ENCODE data around the gene KIF27. TPM values are rescaled to one million over a fixed set of nuclear protein-coding genes. Genes with fewer than 3 reads are reported as not detected.
"Not testable (repeated sequence)": the region's sequence is repeated elsewhere in the genome, so short reads cannot be mapped to it uniquely, and the experiment has no call there.

KIF27 gene
- total RNA-seq, 2 experiments from 2014 or later: 2.6 to 3.0 TPM

GRCh38 chr9:83932851-83933250 lies 11.6 kb upstream of the KIF27 start:
- peaks cover 6% of the 10 kb centered on the region for H3K4me1 Mint-ChIP-seq (ENCODE audit: low read depth)
- DNase-seq: no peak
- POLR2A ChIA-PET: interaction anchor here (0.6 kb wide), 1 partner anchor 82 kb away, joined by 5 read pairs; no protein-coding TSS in a partner anchor
- no peak overlapping the region for H3K27ac Mint-ChIP-seq
- H3K9me3 Mint-ChIP-seq: no peaks in the 10 kb centered on the region
- H3K4me3 Mint-ChIP-seq: no peak overlapping the region
- H3K36me3 Mint-ChIP-seq: peaks cover 1% of the 10 kb centered on the region
- no peaks in the 10 kb centered on the region for H3K27me3 Mint-ChIP-seq
- CTCF ChIA-PET: interaction anchor here (0.7 to 1.3 kb wide), 4 partner anchors 12 to 328 kb away, joined by 3 to 4 read pairs (median 4); partner anchors contain the start of gene KIF27
- intact Hi-C loops (cut with micrococcal nuclease): no loop called here

GRCh38 chr9:83932011-83932410 lies 10.8 kb upstream of the KIF27 start:
- CTCF ChIA-PET: interaction anchor here (1.3 kb wide), 1 partner anchor 329 kb away, joined by 4 read pairs; no protein-coding TSS in a partner anchor
- no peaks in the 10 kb centered on the region for H3K27me3 Mint-ChIP-seq
- intact Hi-C loops (cut with micrococcal nuclease): no loop called here
- H3K36me3 Mint-ChIP-seq: no peaks in the 10 kb centered on the region
- H3K9me3 Mint-ChIP-seq: no peaks in the 10 kb centered on the region
- H3K4me3 Mint-ChIP-seq: no peak overlapping the region
- peaks cover 6% of the 10 kb centered on the region for H3K4me1 Mint-ChIP-seq (ENCODE audit: low read depth)
- no peak overlapping the region for H3K27ac Mint-ChIP-seq
- no peak for DNase-seq
- POLR2A ChIA-PET: no interaction called here

- DNase-seq: no peak
- POLR2A ChIA-PET: no interaction called here
- intact Hi-C loops (cut with micrococcal nuclease): no loop called here
- Mint-ChIP-seq H3K27ac (no peak overlapping the region), H3K27me3 (no peaks in the 10 kb centered on the region), H3K4me3 (no peak overlapping the region), H3K9me3 (no peaks in the 10 kb centered on the region), H3K4me1 (ENCODE audit: low read depth) (peaks cover 6% of the 10 kb centered on the region), H3K36me3 (no peaks in the 10 kb centered on the region)
- CTCF ChIA-PET: interaction anchor here (0.9 to 1.3 kb wide), 2 partner anchors 9 to 242 kb away, joined by 3 to 4 read pairs; partner anchors contain the start of gene KIF27
Measured at GRCh38 chr9:83930881-83931280, 9.6 kb upstream of the KIF27 start.

DNA sequence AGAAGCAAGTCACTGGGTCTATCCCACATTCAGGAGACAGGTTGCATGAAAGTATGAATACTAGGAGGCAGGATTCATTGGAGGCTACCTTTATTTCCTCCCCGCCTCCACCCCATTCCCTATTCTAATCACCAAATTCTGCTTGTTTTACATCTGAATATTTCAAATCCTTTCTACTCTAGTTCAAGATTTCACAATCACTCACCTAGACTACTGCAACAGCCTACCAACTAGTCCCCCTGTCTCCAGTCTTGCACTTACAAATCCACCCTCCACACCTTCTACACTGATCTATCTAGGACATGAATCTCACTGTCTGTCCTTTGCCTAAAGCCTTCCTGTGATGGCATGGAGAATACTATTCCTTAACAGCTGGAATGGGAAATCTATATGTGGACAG lies 6.4 kb upstream of the KIF27 start:
- DNase-seq: no peak
- no peaks in the 10 kb centered on the region for H3K36me3 Mint-ChIP-seq
- POLR2A ChIA-PET: no interaction called here
- CTCF ChIA-PET: interaction anchor here (0.9 kb wide), 1 partner anchor 10 kb away, joined by 3 read pairs; no protein-coding TSS in a partner anchor
- no peak overlapping the region for H3K4me3 Mint-ChIP-seq
- intact Hi-C loops (cut with micrococcal nuclease): no loop called here
- peaks cover 6% of the 10 kb centered on the region for H3K4me1 Mint-ChIP-seq (ENCODE audit: low read depth)
- H3K9me3 Mint-ChIP-seq: no peaks in the 10 kb centered on the region
- no peaks in the 10 kb centered on the region for H3K27me3 Mint-ChIP-seq
- H3K27ac Mint-ChIP-seq: no peak overlapping the region

GRCh38 chr9:83920469-83920926 lies 734 bp downstream of the KIF27 start:
- H3K36me3 Mint-ChIP-seq: no peaks in the 10 kb centered on the region
- DNase-seq: no peak
- peak overlapping the region; percentile 80 for H3K4me3 Mint-ChIP-seq
- H3K27ac Mint-ChIP-seq: peak overlapping the region; percentile 91
- peaks cover 10% of the 10 kb centered on the region for H3K4me1 Mint-ChIP-seq (ENCODE audit: low read depth)
- CTCF ChIA-PET: interaction anchor here (0.6 to 2.7 kb wide), 12 partner anchors 9 to 388 kb away, joined by 3 to 12 read pairs (median 4); partner anchors contain the start of genes HNRNPK, IDNK and RMI1
- no peaks in the 10 kb centered on the region for H3K9me3 Mint-ChIP-seq
- POLR2A ChIA-PET: interaction anchor here (0.6 to 2.9 kb wide), 9 partner anchors 9 to 371 kb away, joined by 3 to 18 read pairs (median 4); partner anchors contain the start of genes HNRNPK, IDNK, RMI1 and UBQLN1
- no peaks in the 10 kb centered on the region for H3K27me3 Mint-ChIP-seq
- intact Hi-C loops (cut with micrococcal nuclease): loop anchor here (1.0 kb wide), 1 partner anchor 341 kb away; no protein-coding TSS in a partner anchor

DNA sequence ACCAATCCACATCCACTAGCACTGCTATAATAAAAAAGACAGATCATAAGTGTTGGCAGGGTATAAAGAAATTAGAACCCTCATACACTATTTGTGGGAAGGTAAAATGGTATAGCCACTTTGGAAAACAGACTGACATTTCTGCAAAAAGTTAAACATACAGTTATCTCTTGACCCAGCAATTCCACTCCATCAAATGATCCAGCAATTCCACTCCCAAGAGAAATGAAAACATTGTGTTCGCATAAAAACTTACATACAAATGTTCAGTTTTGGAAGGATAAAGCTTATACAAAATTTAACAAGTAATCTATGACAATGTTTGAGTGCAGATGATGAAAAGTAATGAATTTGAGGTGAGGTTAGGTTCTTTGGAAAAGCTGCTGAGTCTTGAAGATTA lies 2.1 kb downstream of the KIF27 start:
- DNase-seq: no peak
- intact Hi-C loops (cut with micrococcal nuclease): no loop called here
- Mint-ChIP-seq H3K36me3 (no peaks in the 10 kb centered on the region), H3K4me1 (ENCODE audit: low read depth) (peaks cover 10% of the 10 kb centered on the region), H3K27me3 (no peaks in the 10 kb centered on the region), H3K9me3 (no peaks in the 10 kb centered on the region), H3K4me3 (no peak overlapping the region), H3K27ac (no peak overlapping the region)
- CTCF ChIA-PET: interaction anchor here (0.7 to 1.5 kb wide), 2 partner anchors 253 to 298 kb away, joined by 3 to 7 read pairs; no protein-coding TSS in a partner anchor
- POLR2A ChIA-PET: no interaction called here

DNA sequence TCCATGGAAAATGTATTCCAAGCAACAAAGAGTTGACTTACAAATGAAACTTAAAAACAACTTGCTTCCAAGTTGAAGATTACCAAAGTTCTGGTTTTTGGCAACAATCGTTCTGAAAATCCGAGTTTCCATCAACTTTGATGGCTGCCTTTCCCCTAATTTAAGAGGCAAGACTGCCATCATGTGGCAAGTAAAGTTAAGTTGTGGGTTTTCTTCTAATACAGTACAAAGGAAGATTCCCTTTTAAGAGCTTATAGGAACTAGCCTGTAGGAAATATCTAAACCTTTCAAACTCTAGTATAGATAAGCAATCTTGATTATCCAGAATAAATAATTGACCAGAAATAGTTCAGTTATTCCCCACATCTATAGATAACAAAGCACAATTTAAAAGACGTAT lies 9.0 kb downstream of the KIF27 start:
- intact Hi-C loops (cut with micrococcal nuclease): loop anchor here (1.0 to 5.0 kb wide), 2 partner anchors 292 to 575 kb away; no protein-coding TSS in a partner anchor
- H3K4me3 Mint-ChIP-seq; H3K36me3 Mint-ChIP-seq; H3K27me3 Mint-ChIP-seq; DNase-seq; H3K4me1 Mint-ChIP-seq (ENCODE audit: low read depth); POLR2A ChIA-PET; H3K27ac Mint-ChIP-seq; H3K9me3 Mint-ChIP-seq: not testable (repeated sequence)
- CTCF ChIA-PET: interaction anchor here (0.6 to 4.7 kb wide), 6 partner anchors 8 to 578 kb away, joined by 3 to 37 read pairs (median 8); partner anchors contain the start of gene KIF27

DNA sequence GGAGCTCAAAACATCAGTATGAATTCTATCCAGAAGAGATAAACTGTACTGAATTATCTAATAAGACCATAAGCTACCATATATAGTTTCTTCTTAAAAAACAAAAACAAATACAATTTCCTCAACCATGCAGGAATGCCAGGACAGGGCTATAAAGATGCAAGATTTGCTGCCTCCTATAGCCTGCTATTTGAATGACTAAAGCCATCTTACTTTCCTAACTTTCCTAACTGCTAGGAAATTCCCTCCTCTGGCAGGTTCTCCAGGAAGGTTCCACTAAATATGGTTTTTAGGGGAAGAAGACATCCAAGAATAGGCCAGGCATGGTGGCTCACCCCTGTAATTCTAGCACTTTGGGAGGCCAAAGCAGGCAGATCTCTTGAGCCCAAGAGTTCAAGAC lies 15.1 kb downstream of the KIF27 start:
- Mint-ChIP-seq H3K27ac (no peak overlapping the region), H3K4me3 (no peak overlapping the region), H3K27me3 (no peaks in the 10 kb centered on the region), H3K9me3 (no peaks in the 10 kb centered on the region), H3K36me3 (no peaks in the 10 kb centered on the region), H3K4me1 (ENCODE audit: low read depth) (no peaks in the 10 kb centered on the region)
- CTCF ChIA-PET: interaction anchor here (1.4 kb wide), 1 partner anchor 285 kb away, joined by 3 read pairs; no protein-coding TSS in a partner anchor
- POLR2A ChIA-PET: no interaction called here
- DNase-seq: no peak
- intact Hi-C loops (cut with micrococcal nuclease): no loop called here

GRCh38 chr9:83900615-83901014 lies 20.6 kb downstream of the KIF27 start:
- DNase-seq; H3K9me3 Mint-ChIP-seq; H3K4me1 Mint-ChIP-seq (ENCODE audit: low read depth); H3K4me3 Mint-ChIP-seq; H3K27me3 Mint-ChIP-seq; POLR2A ChIA-PET; intact Hi-C loops (cut with micrococcal nuclease); H3K36me3 Mint-ChIP-seq; H3K27ac Mint-ChIP-seq; CTCF ChIA-PET: not testable (repeated sequence)

DNA sequence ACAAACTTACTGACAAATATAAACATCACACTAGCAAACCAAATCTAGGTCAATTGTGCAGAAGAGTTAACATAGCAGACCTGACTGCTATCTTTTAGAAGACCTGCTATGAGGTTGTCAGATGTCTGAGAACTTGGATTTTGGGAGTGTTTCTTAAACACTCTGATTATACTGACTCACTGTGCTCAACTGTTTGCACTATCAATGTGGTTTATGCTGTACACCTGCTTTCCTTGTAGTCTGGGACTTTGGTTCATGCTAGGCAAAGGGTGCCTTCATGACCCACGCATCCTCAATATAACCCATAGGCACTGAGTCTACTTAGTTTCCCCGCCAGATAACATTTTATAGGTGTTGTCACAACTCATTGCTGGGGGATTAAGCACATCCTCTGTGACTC lies 26.9 kb downstream of the KIF27 start:
- CTCF ChIA-PET; H3K27me3 Mint-ChIP-seq; DNase-seq; H3K4me3 Mint-ChIP-seq; POLR2A ChIA-PET; H3K27ac Mint-ChIP-seq; intact Hi-C loops (cut with micrococcal nuclease); H3K4me1 Mint-ChIP-seq (ENCODE audit: low read depth); H3K36me3 Mint-ChIP-seq; H3K9me3 Mint-ChIP-seq: not testable (repeated sequence)

DNA sequence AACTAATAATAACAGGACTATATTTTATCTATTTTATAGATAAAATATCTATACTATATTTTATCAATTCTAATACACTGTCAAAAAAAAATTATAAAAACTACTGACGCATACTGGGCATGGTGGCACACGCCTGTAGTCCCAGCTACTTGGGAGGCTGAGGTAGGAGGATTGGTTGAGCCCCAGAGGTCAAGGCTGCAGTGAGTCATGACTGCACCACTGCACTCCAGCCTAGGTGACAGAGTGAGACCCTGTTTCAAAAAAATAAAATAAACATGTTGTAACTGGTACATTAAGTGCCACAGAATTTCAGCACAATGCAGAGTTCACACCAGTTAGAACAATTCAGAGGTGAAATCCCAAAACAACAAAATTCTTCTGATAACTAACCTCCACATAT lies 34.7 kb downstream of the KIF27 start:
- H3K27ac Mint-ChIP-seq; H3K4me3 Mint-ChIP-seq; H3K9me3 Mint-ChIP-seq; H3K4me1 Mint-ChIP-seq (ENCODE audit: low read depth); DNase-seq; H3K36me3 Mint-ChIP-seq; intact Hi-C loops (cut with micrococcal nuclease); CTCF ChIA-PET; POLR2A ChIA-PET; H3K27me3 Mint-ChIP-seq: not testable (repeated sequence)

DNA sequence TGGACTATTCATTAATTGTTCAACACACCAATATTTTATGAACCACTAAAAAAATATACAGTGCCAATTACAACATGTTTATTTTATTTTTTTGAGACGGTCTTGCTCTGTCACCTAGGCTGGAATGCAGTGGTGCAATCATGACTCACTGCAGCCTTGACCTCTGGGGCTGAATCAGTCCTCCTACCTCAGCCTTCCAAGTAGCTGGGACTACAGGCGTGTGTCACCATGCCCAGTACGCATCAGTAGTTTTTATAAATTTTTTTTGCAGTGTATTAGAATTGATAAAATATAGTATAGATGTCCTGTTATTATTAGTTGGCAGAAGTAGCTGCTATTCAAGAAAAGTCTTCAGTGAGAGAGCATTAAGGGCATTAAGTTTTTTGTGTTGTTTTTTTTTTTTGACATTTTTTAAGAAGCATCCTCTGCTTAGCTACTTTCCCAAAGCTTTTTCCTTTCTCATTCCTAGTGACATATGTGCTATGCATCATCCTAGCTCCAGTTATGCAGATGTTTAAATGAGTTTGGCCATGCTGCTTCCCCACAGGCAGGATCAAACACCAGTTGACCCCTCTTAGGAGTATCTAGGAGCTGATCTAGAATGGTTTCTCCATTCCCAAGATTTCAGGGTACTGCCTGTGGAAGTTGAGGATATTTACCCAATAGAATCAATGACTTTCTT lies 35.5 kb downstream of the KIF27 start:
- H3K9me3 Mint-ChIP-seq; H3K4me3 Mint-ChIP-seq; H3K27me3 Mint-ChIP-seq; H3K36me3 Mint-ChIP-seq; H3K27ac Mint-ChIP-seq; DNase-seq; H3K4me1 Mint-ChIP-seq (ENCODE audit: low read depth); CTCF ChIA-PET; intact Hi-C loops (cut with micrococcal nuclease); POLR2A ChIA-PET: not testable (repeated sequence)

Measured in activated CD4-positive, alpha-beta memory T cell treated with anti-CD3 and anti-CD28 coated beads for 36 hours (primary cell).